HG02938 (cell line): ENCODE data around the gene ANKRD65.

Experiments used
- ATAC-seq: cut with Tn5 transposase; IDR thresholded peaks from one replicate; pipeline ENCODE4 v1.9.1; 2021; ENCODE audit warnings: mild to moderate bottlenecking, moderate library complexity; ENCODE audit not compliant: unreplicated experiment

Gene ANKRD65

GRCh38 chr1:1442069-1442770, 21.1 kb upstream of the ANKRD65 start:
- ATAC-seq, result no peak

- ATAC-seq, result no peak
Observed at GRCh38 chr1:1441002-1441888, 20.2 kb upstream of the ANKRD65 start.

GRCh38 chr1:1440262-1441001, 19.4 kb upstream of the ANKRD65 start:
- ATAC-seq, result no peak

- ATAC-seq, result no peak
Observed at GRCh38 chr1:1439546-1440261, 18.6 kb upstream of the ANKRD65 start.

GRCh38 chr1:1438531-1439381, 17.7 kb upstream of the ANKRD65 start:
- no peak for ATAC-seq

DNA sequence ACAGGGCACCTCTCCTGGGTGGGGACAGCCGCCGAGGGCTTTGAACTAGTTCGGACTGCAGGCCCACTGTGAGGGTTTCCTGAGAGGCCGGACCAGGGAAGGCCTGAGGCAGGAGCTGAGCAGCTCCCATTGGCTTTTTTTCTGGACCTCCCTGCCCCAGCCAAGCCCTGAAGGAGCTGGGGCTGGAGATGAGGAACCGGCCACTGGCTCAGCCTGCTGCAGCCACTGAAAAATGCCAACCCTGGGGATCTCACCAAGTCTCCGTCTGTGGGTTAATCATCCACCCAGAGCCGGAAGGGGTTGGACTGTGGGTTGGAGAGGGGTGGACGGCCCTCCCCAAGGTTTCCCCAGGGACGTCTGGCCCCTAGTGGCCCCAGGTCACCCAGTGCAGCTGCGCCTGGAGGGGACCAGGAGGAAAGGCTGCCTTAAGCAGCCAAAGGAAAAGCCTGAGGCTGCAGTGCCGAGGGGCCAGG, 16.9 kb upstream of the ANKRD65 start:
- no peak for ATAC-seq

GRCh38 chr1:1437033-1437903, 16.2 kb upstream of the ANKRD65 start:
- no peak for ATAC-seq

GRCh38 chr1:1436630-1437032, 15.6 kb upstream of the ANKRD65 start:
- ATAC-seq, result no peak

DNA sequence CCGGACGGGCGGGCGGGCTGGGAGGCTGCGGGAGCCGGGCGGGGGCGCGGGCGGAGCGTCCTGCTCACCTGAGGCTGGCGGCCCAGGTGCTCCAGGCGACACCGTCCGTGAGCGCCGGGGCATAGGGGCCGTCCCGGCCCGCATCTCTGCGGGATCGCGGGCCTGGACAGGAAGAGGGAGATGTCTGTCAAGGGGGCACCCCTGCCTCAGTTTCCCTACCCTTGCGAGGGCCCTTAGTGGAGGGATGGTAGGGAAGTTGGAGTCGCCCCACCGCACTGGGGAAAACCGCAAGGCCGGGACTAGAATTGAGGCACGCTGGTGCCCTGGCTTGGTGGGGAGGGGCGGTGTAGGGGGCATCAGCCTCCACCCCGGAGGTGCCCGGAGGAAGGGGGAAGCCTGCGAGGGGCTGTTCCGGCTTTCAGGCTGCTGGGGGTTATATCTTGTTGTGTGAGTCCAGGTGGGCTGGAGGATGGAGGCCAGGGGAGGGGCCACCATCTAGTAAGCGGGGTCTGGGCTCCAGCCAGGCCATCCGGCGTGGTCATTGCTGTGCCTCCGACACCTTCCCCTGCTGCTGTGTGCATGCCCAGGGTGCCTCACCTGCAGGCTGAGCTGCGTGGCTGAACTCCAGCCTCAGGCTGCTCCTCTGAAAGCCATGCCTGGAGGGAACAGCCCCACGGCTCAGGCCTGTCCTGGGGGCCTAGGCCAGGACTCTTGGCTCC, 15.0 kb upstream of the ANKRD65 start:
- ATAC-seq, result no peak

DNA sequence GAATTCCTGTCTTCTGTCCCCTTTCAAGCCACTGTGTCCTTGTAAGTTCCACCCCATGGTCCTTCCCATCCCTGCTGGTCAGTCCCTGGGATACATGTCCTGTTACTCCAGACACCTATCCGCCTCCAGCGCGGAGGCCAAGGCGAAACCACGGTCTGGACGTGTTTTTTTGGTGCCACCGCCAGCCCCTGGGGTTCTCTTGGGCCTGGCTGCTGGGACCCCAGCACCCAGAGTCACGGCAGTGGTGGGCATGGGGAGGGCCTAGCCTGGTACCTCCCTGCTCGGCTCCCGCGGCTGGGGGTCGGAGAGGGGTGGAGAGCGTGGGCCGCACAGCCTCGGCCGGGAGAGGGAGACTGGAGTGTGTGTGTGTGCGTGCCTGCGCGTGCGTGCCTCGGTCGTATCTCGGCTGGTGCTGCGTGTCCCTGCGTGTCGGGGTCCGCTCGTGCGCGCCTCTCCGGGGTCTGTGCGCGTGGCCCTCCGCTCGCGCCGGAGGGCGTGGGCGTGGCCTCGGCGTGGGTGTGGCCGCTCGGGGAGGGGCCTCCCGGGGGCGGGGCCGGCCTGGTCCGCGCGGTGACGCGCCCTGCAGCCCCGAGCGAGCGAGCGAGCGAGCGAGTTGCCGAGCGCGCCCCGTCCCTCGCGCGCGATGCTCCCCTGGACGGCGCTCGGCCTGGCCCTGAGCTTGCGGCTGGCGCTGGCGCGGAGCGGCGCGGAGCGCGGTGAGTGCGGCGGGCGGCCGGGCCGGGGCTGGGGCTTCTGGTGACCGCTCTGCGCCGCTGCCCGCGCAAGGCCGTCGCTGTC, 14.2 kb upstream of the ANKRD65 start, which contains the start of gene VWA1:
VWA1 (plus strand) TSS at position 585 of the 798 bp plus-strand sequence; CDS start at position 644, 59 bp downstream.
- ATAC-seq, result no peak

DNA sequence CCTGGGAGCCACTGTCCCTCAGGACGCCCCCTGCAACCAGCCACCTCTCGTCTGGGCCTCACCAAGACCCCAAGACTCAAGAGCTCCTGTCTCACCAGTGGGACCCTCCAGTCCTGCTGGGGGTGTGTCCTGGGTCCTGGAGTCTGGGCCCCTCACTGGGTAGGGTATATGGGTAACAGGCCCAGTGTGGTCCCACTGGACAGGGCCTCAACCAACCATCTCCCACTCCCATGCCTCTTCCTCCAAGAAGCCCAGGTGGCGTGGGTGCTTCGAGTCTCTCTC, 13.7 kb upstream of the ANKRD65 start:
- no peak for ATAC-seq

- no peak for ATAC-seq
Observed at GRCh38 chr1:1434131-1434823, 13.2 kb upstream of the ANKRD65 start.

GRCh38 chr1:1433804-1434130, 12.7 kb upstream of the ANKRD65 start:
- ATAC-seq, result no peak

DNA sequence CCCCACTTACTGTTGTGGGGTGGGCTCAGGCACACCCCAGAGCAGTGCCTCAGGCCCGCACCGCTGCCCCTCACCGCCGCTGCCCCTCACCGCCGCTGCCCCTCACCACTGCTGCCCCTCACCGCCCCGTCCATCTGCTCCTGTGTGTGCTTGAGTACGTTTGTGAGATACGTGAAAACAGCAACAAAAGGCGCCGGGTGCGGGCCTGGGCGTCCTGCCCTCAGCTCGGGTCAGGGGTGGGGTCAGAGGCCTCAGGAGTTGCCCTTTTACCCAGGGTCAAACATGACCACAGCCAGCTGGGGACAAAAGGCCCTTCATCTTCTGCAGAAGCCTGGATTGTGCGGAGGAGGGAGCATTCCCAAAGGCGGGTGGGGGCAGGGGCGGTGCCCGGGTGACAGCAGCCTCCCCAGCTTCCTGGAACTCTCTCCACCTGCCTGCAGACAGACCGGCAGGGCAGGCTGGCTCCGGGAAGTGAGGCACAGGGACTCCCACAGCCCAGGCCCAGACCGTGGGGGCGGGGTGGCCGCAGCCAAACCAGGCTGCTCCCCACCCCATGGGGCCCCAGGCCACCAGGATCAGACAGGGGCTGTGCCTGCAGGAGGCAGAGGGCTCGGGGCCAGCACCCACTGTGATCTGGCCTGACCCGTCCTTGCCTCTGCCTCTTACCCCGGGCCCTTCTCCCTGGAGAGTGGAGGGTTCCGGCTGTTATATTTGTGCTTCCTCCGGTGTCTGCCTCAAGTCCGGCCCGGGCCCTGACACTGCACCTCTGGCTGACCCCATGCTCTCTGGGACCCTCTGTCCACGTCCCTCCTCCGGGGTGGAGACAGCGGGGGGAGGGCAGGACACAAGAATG, 12.1 kb upstream of the ANKRD65 start:
- ATAC-seq, result no peak

- ATAC-seq, result no peak
Observed at GRCh38 chr1:1432274-1432950, 11.3 kb upstream of the ANKRD65 start.

DNA sequence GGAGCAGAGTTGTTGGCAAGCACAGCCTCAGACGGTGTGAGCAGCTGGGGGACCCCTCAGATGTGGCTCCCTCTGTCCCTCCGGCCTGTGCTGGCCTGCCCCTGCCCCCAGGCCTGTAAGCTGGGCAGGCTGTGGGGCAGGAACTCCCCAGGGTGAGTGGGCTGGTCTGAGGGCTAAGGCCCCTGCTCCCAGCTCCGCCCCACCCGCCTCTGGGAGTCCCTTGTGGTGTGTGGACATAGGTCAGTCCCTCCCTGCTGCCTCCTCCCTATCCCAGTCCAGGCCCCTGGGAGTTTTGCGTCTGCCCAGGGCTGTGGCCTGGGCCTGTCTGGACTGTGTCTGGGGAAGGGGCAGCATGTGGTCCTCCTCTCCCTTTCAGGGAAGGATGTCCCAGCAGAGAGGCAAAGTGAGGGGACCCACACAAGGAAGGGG, 10.8 kb upstream of the ANKRD65 start:
- ATAC-seq, result no peak
